HCT116 (cell line): ENCODE measurements around the gene FTO.

ENCODE experiments used
- EZH2 ChIP-seq: fragments of 200-600 bp; sonication (generic); IDR thresholded peaks from 2 replicates; pipeline ENCODE4 v1.6.1; 2017; ENCODE audit warnings: antibody characterized with exemption, mixed run types
- FOSL1 ChIP-seq: IDR thresholded peaks from 2 replicates; pipeline ENCODE4 v1.6.1; 2012; ENCODE audit warnings: low read depth
- JUND ChIP-seq: IDR thresholded peaks from 2 replicates; pipeline ENCODE4 v1.6.1; 2012
- POLR2A ChIP-seq: IDR thresholded peaks from 2 replicates; pipeline ENCODE4 v1.7.0; 2011; ENCODE audit warnings: borderline replicate concordance; ENCODE audit not compliant: insufficient read depth, insufficient read length; ENCODE audit errors: extremely low read depth
- RAD21 ChIP-seq: IDR thresholded peaks from 2 replicates; pipeline ENCODE4 v1.6.1; 2012; ENCODE audit warnings: low read depth, mild to moderate bottlenecking
- SIN3A ChIP-seq: IDR thresholded peaks from 2 replicates; pipeline ENCODE4 v1.6.1; 2012; ENCODE audit warnings: low read depth
- SP1 ChIP-seq: IDR thresholded peaks from 2 replicates; pipeline ENCODE4 v1.6.1; 2012; ENCODE audit warnings: low read depth
- SRF ChIP-seq: IDR thresholded peaks from 2 replicates; pipeline ENCODE4 v1.6.1; 2012; ENCODE audit warnings: low read depth
- TCF7L2 ChIP-seq: IDR thresholded peaks from 2 replicates; pipeline ENCODE4 v1.7.0; 2011; ENCODE audit warnings: borderline replicate concordance, inconsistent platforms; ENCODE audit not compliant: insufficient read depth, insufficient read length; ENCODE audit errors: extremely low read depth
- ZNF274 ChIP-seq: fragments of 200-500 bp; sonication (Bioruptor generic); IDR thresholded peaks from 2 replicates; pipeline ENCODE4 v1.6.1; 2014; ENCODE audit warnings: mild to moderate bottlenecking, low read depth, low read length, inconsistent platforms
- TF ChIP-seq, protein P1 (sequence below), 3 experiments: fragments of 200-600 bp in 1 of 3; sonication (generic) in 1 of 3; IDR thresholded peaks in 2 of 3; conservative IDR thresholded peaks in 1 of 3; 2 replicates each; pipeline ENCODE4 v1.5.1; 2012 to 2017; ENCODE audit warnings: low read depth in 2 of 3, low read length in 2 of 3, antibody characterized with exemption in 1 of 3, borderline replicate concordance in 1 of 3, control low read depth in 1 of 3, mild to moderate bottlenecking in 1 of 3, mixed read lengths in 1 of 3, mixed run types in 1 of 3, moderate library complexity in 1 of 3; ENCODE audit not compliant: insufficient read depth in 1 of 3
- TF ChIP-seq, protein P2 (sequence below): IDR thresholded peaks from 2 replicates; pipeline ENCODE4 v1.6.1; 2012; ENCODE audit warnings: low read depth
- TF ChIP-seq, protein P3 (sequence below): IDR thresholded peaks from 2 replicates; pipeline ENCODE4 v1.6.1; 2011; ENCODE audit warnings: mild to moderate bottlenecking, low read length, moderate library complexity; ENCODE audit not compliant: insufficient replicate concordance; ENCODE audit errors: extremely low read depth
- TF ChIP-seq, protein P4 (sequence below): IDR thresholded peaks from 2 replicates; pipeline ENCODE4 v1.6.1; 2012

DNA sequence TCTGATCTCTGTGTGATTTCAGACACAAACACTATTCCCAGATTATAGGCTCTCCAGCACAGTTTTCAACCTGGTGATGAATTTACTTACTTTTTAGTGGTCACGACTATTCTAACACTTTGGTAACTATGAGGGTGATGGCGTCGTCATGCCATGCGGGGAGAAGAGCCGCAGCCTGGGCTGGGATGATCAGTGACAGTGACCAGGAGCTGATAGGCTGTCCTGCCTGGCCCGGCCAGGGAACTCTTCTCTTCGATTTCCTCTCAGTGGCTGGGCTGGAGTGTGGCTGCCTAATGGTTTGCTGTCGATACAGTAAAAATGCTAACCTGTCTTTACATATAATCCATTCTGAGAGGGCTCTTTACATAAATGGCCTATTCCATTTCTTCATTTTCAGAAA lies 469.5 kb downstream of the FTO start:
- no peak for TF ChIP-seq RAD21
- TF ChIP-seq EZH2 = no peak
- no peak for TF ChIP-seq SP1
- TF ChIP-seq, protein P1, sequence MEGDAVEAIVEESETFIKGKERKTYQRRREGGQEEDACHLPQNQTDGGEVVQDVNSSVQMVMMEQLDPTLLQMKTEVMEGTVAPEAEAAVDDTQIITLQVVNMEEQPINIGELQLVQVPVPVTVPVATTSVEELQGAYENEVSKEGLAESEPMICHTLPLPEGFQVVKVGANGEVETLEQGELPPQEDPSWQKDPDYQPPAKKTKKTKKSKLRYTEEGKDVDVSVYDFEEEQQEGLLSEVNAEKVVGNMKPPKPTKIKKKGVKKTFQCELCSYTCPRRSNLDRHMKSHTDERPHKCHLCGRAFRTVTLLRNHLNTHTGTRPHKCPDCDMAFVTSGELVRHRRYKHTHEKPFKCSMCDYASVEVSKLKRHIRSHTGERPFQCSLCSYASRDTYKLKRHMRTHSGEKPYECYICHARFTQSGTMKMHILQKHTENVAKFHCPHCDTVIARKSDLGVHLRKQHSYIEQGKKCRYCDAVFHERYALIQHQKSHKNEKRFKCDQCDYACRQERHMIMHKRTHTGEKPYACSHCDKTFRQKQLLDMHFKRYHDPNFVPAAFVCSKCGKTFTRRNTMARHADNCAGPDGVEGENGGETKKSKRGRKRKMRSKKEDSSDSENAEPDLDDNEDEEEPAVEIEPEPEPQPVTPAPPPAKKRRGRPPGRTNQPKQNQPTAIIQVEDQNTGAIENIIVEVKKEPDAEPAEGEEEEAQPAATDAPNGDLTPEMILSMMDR (IDR thresholded peaks at IDR 0.05 in 2 of 3, conservative IDR thresholded peaks at IDR 0.05 in 1 of 3; ENCODE audit: borderline replicate concordance in 1 of 3, insufficient read depth in 1 of 3, low read depth in 2 of 3, low read length in 2 of 3) = no peak
- no peak for TF ChIP-seq POLR2A
- no peak for TF ChIP-seq TCF7L2
- TF ChIP-seq, protein P2, sequence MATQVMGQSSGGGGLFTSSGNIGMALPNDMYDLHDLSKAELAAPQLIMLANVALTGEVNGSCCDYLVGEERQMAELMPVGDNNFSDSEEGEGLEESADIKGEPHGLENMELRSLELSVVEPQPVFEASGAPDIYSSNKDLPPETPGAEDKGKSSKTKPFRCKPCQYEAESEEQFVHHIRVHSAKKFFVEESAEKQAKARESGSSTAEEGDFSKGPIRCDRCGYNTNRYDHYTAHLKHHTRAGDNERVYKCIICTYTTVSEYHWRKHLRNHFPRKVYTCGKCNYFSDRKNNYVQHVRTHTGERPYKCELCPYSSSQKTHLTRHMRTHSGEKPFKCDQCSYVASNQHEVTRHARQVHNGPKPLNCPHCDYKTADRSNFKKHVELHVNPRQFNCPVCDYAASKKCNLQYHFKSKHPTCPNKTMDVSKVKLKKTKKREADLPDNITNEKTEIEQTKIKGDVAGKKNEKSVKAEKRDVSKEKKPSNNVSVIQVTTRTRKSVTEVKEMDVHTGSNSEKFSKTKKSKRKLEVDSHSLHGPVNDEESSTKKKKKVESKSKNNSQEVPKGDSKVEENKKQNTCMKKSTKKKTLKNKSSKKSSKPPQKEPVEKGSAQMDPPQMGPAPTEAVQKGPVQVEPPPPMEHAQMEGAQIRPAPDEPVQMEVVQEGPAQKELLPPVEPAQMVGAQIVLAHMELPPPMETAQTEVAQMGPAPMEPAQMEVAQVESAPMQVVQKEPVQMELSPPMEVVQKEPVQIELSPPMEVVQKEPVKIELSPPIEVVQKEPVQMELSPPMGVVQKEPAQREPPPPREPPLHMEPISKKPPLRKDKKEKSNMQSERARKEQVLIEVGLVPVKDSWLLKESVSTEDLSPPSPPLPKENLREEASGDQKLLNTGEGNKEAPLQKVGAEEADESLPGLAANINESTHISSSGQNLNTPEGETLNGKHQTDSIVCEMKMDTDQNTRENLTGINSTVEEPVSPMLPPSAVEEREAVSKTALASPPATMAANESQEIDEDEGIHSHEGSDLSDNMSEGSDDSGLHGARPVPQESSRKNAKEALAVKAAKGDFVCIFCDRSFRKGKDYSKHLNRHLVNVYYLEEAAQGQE = no peak
- TF ChIP-seq, protein P3, sequence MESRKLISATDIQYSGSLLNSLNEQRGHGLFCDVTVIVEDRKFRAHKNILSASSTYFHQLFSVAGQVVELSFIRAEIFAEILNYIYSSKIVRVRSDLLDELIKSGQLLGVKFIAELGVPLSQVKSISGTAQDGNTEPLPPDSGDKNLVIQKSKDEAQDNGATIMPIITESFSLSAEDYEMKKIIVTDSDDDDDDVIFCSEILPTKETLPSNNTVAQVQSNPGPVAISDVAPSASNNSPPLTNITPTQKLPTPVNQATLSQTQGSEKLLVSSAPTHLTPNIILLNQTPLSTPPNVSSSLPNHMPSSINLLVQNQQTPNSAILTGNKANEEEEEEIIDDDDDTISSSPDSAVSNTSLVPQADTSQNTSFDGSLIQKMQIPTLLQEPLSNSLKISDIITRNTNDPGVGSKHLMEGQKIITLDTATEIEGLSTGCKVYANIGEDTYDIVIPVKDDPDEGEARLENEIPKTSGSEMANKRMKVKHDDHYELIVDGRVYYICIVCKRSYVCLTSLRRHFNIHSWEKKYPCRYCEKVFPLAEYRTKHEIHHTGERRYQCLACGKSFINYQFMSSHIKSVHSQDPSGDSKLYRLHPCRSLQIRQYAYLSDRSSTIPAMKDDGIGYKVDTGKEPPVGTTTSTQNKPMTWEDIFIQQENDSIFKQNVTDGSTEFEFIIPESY = no peak
- no peak for TF ChIP-seq JUND
- TF ChIP-seq FOSL1 = no peak
- TF ChIP-seq, protein P4, sequence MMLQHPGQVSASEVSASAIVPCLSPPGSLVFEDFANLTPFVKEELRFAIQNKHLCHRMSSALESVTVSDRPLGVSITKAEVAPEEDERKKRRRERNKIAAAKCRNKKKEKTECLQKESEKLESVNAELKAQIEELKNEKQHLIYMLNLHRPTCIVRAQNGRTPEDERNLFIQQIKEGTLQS = no peak
- TF ChIP-seq SIN3A = no peak
- TF ChIP-seq SRF = no peak
- TF ChIP-seq ZNF274 = no peak
